HG03175 (cell line): Measurements from ENCODE around the gene WIPF3.

Source experiments
- ATAC-seq: cut with Tn5 transposase; IDR thresholded peaks from one replicate; pipeline ENCODE4 v1.9.1; 2021; ENCODE audit warnings: mild to moderate bottlenecking, moderate library complexity; ENCODE audit not compliant: unreplicated experiment

Gene WIPF3

DNA sequence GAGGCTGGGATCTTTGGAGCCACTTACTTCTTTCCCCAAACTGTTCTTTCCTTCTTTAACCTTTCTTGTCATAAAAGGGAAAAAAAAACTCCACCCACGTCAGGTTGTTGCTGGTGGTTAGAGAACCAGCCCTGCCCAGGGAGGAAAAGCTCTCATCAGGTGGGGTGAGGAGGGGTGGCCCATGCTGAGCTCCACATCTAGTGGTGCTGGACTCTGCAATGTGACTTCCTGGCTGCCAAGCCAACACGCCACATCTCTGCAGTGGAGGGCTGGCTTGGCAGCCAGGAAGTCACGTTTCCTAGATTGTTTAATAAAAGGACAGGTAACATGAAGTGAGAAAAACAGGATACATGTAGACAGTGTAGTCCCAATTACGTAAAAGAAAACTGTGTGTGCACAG lies 37.4 kb downstream of the WIPF3 start:
- no peak for ATAC-seq

DNA sequence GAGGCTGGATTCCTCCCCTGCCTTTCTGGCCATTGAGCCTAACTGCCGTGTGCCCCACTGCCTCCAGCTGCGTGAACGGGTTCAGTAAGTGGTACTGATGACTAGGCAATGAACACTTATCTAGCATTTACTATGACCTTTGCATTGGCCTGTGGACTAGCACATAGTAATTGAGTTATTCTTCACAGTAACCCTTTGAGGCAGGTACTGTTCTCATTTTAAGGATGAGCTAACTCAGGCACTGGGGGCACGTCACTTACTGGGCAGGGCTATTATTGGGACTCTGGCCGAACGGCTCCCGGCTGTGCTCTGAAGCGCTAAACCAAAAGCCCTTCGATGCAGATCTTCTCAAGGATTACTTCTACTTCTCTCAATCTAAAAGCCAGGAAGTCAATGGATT lies 38.3 kb downstream of the WIPF3 start:
- ATAC-seq, result no peak

DNA sequence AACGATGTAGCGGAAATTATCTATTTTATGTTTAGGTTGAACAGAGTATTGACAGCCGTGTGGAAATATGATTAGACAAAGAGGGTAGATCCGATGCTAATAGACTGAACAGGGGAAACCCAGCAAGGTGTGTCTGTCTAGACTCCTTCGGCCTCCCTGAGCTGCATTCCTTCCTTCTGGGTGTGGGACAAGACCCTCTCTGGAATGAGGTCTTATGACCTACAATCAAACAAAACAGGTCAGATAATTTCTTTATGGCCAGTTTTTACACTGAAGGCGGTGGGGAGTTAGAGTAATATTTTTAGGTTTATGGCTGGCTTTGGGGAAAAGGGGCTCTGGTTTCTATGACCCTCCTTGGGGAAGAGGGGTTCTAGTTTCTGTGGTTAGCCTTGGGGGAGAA lies 41.2 kb downstream of the WIPF3 start:
- ATAC-seq, result no peak

DNA sequence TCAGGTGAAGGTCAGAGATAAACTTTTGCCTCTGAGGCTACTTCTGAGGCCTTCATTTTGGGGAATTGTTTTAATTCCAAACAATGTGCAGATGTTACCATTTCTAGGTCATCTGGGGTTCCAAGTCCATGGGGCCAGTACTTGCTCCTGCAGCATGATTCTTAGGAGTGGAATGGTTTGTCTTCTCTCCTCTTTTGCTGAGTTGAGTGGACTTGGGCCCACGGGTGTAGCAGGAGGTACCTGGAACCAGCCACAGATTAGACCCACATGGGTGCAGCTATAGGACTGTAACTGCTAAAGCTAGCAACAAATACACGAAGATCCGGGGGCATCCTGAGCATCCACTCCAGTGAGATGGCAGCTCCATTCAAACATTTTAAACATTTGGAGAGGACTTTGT lies 41.6 kb downstream of the WIPF3 start:
- no peak for ATAC-seq

DNA sequence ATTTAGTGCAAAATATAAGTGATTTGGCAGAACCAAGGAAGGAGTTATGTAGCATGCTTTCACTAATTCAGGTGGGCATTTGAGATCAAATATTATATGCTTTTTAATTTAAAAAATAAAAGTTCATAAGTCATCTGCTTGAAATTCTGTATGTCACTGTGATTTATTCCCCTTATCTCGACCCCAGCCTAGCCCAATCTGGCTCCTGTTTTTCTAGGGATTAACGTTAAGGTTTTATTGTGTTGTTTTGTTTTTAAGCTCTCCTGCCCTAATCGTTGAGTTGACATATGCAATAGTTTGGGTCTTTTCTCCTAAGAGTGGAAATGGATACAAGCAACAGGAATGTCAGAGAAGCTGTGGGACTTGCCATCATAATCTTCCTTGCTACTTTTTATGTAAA lies 42.6 kb downstream of the WIPF3 start:
- no peak for ATAC-seq

DNA sequence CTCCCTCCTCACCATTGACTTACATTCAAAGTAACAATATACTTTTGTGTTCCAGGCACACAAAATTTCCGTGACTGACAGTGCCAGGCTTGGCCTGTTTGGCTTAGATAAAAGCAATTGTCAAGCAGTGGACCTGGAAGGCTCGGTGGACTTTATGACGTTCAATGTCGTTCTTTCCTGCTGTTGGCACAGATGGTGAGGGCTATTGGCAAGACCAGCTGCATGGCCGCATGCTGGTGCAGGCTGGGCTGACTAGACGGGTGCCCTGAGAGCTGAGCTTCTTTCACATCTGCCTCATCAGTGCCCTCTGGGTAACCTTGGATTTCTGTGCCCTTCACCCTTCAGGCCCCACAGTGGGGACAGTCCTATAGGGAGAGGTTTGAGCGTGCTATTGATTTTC lies 45.2 kb downstream of the WIPF3 start:
- no peak for ATAC-seq

DNA sequence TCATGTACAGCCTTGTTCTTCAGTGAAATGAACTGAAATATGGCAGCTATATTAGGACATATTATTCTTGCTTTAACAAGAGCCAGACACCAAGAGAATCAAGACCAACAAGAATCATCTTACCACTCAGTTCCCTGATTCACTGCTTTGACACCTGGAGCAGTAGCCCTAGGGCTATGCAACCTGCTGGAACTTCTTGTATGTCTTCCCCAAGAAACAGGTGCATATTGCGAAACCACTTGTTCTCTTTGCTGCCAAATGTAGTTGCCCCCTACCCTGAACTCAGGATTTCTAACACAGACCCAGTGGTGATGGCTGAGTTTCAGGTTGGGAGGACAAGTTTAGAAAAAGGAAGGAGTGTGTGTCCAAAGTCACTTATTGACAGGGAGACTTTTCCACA lies 46.1 kb downstream of the WIPF3 start:
- ATAC-seq, result no peak

DNA sequence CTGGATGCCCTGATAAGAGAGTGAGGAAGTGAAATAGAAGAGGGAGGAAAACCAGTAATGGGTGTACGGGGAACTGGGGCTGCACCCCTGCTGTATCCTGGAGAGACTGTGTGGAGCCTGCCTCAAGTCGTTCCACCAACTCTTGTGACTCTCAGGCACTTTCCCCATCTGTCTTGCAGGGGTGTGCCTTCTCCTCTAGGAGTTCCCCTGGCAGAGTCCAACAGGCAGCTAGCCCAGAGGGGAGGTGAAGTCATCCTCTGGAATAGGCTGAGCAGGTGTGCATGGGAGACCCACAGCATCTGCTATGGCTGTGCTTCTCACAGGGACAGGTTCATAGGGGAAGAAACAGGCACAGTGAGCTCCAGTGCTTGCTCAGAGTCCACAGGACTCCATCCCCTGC lies 46.8 kb downstream of the WIPF3 start:
- no peak for ATAC-seq

DNA sequence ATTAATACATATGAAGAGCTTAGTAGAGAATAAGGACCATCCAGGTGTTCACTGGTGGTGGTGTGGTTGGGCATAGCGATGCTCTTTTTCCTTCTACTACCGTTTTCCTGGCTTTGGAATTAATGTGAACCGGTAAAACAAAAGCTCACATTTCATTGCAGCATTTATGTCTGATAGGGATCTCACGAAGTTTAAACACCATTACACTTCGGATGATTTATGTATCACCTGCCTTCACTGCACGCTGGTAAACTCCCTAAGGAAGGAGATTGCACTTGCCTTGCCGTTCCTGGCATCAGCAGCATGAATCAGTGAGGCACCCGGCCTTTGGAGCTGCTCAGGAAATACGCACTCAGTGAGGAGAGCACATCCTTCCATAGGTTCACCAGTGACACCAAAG lies 47.5 kb downstream of the WIPF3 start:
- no peak for ATAC-seq

DNA sequence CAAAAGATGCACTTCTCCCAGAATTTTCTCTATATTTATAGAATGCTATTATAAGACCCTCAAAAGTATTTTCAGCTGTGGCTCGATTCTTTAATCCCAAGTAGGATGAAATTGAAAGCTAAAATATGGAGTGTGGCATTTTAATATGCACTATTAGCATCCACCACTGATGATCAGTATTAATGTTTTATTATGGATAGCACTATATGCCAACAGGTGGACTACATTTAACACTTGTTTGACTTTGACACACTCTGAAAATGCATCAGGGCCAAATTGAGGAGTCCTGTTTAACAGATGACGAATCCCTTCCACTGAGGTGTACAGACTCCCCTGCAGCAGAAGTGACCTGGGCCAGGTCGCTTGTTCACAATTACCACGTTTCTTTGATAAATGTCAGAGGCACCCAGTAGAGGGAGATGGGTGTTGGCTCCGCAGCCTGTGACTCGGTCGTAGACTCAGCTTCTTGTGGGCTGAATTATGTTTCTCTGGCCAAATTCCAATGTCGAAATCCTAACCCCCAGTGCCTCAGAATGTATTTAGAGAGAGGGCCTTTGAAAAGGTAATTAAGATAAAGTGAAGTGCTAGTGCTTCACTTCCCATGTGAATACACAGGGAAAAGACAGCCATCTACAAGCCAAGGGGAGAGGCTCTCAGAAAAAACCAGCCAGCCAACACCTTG lies 48.1 kb downstream of the WIPF3 start:
- ATAC-seq, result no peak

DNA sequence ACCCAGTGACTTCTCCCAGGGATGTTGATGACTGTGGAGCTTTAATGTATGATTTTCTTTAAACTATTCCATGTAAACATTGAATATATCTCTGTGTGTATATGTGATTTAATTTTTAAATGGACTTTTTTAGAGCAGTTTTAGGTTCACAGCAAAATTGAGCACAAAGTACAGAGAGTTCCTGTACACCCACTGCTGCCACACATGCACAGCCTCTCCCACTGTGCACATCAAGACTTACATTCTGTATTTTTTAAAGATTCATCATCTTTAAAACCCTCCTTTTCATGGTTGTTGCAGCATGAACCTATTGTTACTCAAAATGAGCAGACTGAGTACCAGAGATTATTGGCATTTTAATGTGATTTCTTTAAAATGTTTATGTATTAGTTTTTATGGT lies 51.3 kb downstream of the WIPF3 start:
- no peak for ATAC-seq

DNA sequence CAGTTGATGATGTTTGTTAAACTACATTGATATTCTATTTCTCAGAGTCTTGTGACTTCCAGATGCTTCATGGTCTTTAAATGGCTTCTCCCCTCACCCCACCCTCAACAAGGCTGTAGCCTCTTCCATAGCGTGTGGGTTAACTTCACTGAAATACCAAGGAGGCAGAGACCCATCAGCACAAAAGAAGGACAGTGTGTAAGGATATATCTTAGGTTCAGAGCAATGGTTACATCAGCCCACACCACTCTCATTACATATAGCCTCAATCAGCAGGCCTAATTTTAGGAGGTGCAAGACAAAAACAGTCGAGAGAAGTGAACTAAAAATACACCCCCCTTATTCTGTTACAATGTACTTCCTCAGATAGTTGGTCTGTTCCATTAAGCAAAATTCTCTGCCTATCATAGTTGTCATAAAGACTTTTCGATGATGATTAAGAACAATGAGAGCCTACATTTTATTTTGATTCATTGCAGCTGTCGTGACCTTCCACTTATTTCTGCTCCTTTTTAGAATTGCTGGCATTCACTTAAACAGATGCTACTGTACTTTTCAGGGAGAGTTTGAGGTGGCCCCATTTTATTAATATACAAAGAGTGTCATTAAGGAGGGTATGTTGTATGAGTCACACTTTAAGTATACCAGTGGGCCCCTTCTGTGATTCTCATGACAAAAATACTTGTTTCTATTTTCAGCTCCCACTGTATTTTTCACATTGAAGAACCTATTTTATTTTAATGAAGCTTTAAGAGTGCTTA lies 52.1 kb downstream of the WIPF3 start:
- no peak for ATAC-seq

DNA sequence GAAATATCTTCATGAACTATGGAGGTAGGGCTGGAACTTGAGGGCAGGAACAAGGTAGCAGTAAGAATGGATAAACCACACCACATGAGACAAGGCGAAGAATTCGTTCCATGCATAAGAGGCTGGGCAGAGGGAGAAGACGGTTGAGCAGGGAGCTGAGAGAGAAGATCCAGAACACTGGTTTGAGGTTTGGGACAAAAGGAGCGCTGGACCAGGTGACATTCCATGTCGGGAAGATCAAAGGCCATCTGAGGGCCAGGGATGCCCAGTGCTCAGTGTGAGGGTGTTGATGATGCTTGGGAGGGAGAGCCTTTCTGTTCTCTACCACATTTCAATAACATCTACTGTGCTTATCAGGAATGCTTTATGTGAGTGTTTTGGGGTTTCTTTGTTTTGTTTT lies 52.8 kb downstream of the WIPF3 start:
- no peak for ATAC-seq

DNA sequence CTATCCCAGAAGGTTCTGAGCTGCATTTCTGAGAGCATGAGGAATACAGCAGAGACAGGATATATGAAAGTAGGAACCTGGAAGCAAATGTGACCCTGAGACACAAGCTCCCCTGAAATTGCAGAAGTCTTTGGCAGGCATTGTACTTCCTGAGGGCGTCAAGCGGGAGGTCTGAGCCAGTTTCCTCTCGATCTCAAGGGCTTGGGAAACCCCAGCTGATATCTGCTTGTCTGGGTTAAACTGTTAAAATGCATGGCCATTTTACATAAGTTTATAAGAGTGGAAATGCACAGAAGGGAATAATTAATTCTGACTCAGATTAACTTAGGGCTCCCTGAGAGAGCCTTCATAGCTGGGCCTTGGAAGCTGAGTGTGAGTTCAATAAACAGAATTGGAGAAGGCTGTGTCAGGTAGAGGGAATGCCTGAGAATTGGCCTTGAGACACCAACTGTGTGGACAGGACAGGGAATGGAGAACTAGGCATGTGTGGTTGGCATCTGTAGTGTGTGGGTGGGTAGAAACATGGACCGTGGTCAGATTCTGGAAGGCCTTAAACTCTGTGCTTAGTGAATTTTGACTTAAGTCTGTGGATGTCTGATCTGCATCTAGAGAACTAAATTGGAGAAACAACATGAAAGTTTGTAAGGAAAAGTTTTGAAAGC lies 53.3 kb downstream of the WIPF3 start:
- ATAC-seq, result no peak

DNA sequence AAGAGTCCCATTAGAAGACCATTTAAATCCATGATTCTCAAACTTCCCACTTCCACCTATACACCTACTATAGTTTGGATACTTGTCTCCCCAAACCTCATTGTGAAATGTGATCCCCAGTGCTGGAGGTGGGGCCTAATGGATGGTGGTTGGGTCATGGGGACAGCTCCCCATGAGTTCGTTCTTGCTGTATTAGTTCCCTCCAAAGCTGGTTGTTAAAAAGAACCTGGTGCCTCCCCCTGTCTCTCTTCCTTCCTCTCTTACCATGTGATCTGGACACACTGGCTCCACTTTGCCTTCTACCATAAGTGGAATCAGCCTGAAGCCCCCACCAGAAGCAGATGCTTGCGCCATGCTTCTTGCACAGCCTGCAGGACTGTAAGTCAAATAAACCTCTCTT lies 53.9 kb downstream of the WIPF3 start:
- ATAC-seq, result no peak

DNA sequence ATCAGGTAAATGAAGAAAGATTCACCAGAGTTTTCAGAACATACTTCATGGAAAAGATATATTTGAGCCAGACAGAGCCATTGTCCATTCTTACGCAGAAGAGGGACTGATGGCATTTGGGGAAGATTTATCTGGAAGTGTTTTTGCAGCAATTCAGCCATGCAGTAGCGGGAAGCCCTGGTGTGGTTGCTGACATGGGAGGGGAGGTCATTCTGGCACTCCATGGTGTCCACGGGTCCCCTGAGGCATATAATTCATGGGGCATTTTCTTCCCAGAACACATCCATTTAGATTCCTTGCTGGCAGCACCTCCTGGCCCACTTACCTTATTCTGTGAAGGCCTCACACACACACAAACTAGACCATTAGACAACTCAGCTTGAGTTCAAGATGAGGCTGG lies 55.6 kb downstream of the WIPF3 start:
- no peak for ATAC-seq

DNA sequence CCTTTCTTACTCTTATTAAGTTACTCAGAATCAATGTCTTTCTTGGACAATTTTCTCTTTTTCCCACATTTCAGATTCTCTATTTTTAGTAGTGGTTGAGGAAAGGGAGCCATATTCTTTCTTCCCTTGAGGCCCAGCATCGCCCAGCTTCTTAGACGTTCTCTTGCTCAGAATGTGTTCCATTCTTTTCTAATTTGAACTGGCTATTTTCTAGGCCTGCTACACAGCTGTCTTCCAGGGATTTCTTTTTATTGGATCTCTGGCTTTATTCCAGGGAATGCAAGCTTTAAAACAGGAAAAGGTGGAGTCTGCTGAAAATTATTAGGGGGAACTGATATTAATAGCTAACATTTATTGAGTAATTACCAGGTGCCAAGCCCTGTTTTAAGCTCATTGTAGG lies 58.3 kb downstream of the WIPF3 start:
- ATAC-seq, result no peak

DNA sequence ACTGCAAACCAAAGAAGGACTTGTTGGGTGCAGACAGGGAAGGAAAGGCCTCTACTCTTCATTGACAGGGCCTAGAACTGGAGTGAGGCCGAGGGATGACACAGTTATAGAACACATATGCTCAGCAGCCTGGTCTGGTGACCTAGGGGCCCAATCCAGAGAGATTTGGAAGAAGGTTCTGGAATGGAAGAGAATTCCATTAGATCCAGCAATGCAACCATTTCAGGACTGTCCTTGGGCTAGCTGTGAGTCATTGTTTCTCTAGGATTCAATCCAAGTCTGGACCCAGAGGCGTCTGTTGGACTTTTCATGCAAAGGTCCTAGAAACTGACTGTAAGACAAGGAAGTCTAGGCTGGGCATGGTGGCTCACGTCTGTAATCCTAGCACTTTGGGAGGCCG lies 59.2 kb downstream of the WIPF3 start:
- ATAC-seq, result no peak

DNA sequence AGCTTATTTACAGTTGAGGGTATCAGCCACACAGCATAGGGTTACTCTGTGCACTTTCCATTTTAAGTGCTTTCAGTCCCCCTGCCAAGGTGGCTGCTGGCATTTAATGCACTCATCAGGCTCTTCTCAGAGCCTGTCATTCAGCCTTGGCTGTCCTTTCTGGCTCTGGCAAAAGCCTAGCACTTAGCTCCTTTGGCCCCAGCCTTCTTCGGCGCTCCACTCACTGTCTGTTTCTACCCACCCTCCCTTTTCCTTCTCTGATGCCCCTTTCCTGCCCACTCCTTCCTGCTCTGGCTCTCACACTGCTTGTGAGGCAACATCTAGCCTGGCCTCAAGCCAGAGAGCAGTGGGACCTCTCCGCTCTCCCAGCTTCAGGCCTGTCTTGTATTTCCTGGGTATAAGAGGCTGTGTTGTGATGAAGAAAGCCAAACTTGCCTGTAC lies 60.2 kb downstream of the WIPF3 start:
- ATAC-seq, result no peak

DNA sequence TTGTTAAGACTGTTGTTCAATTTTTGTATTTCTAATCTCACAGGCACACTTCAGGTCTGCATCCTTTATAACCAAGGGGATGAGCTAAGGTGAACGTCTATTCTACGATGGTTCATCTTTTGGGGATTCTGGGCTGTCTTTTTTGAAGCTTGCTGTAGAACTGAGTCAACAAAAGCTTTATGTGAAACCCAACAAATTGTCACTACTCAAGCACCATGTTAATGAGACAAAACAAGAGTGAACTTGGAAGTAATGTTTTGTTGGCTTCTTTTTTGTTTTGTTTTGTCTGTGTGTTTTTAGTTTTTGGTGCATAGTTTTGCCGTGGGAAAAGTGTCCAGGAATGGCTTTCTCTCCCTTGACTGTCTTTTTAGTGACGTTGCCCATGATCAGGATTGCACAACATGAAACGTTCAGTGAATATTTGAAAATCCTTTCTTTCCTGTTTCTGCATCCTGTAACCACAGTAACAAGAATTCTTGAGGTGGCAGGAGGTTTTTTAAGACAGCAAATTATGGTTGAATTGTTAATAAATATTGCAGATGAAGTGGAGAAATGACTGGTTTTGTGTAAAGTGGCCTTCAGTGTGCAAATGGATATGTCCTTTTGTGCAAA lies 65.6 kb downstream of the WIPF3 start:
- ATAC-seq, result no peak

DNA sequence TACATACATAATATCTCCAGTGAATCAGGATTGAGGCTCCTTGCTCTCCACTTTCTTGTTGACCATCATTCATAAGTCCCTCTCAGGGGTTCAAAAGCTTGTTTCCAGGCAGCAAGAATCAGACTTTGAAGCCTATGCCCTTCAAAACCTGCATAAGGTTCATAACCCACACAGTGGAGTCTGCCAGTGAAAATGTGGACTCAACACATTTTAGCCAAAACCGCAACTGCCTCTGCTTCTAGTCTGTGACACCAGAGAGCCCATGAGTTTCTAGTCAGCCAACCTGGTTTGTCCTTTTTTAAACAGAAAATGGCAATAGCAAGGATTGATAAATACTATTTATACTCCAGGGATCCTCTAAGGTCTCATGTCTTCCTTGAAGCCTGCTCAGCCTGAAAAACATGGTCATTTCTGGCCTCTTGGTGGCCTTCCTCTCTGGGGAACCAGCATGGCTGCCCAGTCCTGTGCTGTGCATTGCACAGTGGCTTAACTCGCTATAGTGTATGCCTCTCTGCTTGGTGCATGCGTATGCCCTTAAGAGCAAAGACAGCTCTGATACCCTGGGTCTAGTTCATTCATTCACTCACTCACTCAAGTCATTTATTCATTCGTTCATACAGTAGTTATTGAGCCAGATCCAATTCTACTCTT lies 67.5 kb downstream of the WIPF3 start:
- no peak for ATAC-seq
